RWPE1 (cell line): ENCODE data around the gene BRAT1.

Experiments used
- CTCF ChIA-PET: fragments of 350-600 bp; sonication (Branson Sonifier 250); formaldehyde crosslinking; extraction: SDS; loops from one replicate; lab custom pipeline; 2021; lab: Yijun Ruan, JAX
- POLR2A ChIA-PET: fragments of 400-600 bp; formaldehyde crosslinking; extraction: SDS; loops from one replicate; lab custom pipeline; 2020; ENCODE audit warnings: antibody characterized with exemption; ENCODE audit not compliant: low non-redundant PET; lab: Yijun Ruan, JAX
- DNase-seq: peaks from one replicate; pipeline ENCODE4 v3.0.0; 2012; ENCODE audit warnings: low spot score
- H3K27ac ChIP-seq: fragments of 450-650 bp; 2 replicates; pipeline ENCODE4 v1.5.1; 2017
- TF ChIP-seq, protein P1 (sequence below): fragments of 450-650 bp; conservative IDR thresholded peaks from 2 replicates; pipeline ENCODE4 v1.5.1; 2017; ENCODE audit warnings: low read depth, mild to moderate bottlenecking

BRAT1 gene

DNA sequence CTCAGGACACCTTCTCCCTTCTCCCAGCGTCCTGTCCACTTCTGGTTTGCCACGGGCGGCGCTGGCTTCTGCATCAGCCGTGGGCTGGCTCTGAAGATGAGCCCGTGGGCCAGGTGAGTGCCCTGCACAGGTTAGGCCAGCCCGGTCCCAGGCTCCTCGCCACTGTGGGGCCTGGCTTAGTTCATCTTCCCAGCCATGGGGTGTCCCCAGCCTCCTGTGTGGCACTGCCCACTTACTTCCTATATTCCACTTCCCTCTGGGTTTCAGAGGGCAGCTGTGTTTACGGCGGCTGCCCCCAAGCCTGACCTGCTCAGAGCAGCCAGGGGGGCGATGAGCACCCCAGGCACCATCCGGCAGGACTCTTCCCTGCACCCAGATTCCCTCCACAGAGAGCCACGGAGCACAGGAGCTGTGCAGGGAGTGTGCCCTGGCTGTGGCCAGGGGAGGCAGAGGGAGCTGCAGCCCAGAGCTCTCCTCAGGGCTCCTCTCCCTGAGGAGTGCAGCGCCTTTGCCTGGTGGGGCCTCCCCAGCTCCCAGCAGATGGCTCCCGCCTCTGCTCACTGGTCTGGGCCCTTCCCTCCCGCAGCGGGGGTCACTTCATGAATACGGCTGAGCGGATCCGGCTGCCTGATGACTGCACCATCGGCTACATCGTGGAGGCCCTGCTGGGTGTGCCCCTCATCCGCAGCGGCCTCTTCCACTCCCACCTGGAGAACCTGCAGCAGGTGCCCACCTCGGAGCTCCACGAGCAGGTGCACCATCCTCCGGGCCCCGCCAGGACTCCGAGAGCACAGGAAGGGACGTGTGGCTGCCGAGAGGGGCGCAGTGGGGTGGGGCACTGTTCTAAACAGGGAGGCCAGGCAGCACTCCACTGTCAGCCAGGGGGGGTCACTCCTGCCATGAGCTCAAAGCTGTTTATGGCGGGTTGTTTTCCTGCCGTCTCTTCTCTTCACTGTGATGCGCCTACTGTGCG, 29.4 kb downstream of the BRAT1 start:
- TF ChIP-seq, protein P1, sequence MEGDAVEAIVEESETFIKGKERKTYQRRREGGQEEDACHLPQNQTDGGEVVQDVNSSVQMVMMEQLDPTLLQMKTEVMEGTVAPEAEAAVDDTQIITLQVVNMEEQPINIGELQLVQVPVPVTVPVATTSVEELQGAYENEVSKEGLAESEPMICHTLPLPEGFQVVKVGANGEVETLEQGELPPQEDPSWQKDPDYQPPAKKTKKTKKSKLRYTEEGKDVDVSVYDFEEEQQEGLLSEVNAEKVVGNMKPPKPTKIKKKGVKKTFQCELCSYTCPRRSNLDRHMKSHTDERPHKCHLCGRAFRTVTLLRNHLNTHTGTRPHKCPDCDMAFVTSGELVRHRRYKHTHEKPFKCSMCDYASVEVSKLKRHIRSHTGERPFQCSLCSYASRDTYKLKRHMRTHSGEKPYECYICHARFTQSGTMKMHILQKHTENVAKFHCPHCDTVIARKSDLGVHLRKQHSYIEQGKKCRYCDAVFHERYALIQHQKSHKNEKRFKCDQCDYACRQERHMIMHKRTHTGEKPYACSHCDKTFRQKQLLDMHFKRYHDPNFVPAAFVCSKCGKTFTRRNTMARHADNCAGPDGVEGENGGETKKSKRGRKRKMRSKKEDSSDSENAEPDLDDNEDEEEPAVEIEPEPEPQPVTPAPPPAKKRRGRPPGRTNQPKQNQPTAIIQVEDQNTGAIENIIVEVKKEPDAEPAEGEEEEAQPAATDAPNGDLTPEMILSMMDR = no peak
- peak overlapping the region; percentile 100 for H3K27ac ChIP-seq
- no peak for DNase-seq
- POLR2A ChIA-PET = no interaction called here
- CTCF ChIA-PET = interaction anchor here (0.6 kb wide), 1 partner anchor 14 kb away, joined by 3 read pairs; no protein-coding TSS in a partner anchor

DNA sequence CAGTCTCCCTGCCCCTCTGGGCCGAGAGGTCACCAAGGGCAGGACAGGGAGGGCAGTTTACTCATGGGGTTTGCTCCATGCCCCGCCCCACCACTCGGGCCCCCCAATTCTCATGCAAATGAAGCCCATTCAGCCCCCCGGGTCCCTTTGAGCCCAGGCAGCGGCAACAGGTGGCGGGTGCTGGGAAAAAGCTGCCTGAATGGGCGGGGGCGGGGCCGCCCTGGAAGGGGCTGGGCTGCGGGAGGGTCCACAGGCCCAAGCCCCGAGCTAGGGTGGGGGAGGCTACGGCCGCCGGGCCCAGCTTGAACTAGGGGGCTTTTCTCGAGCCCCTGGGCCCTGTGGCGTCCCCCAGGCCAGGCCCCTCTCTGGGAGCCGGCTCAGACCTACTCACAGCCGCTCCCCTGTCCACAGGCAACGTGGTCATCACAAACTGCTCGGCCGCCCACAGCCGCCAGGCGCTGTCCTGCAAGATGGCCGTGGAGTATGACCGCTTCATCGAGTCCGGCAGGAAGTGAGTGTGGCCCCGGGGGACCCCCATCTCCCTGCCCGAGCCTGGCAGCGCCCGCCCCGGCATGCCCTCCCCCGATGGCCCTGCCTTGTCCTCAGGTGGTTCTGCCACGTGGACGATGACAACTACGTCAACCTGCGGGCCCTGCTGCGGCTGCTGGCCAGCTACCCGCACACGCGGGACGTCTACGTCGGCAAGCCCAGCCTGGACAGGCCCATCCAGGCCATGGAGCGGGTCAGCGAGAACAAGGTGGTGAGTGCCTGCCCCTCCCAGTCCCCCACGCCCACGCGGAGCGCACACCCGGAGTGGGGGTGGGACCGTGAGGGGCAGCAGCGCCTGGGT, 30.3 kb downstream of the BRAT1 start:
- CTCF ChIA-PET = interaction anchor here (0.7 kb wide), 1 partner anchor 919 kb away, joined by 3 read pairs; no protein-coding TSS in a partner anchor

DNA sequence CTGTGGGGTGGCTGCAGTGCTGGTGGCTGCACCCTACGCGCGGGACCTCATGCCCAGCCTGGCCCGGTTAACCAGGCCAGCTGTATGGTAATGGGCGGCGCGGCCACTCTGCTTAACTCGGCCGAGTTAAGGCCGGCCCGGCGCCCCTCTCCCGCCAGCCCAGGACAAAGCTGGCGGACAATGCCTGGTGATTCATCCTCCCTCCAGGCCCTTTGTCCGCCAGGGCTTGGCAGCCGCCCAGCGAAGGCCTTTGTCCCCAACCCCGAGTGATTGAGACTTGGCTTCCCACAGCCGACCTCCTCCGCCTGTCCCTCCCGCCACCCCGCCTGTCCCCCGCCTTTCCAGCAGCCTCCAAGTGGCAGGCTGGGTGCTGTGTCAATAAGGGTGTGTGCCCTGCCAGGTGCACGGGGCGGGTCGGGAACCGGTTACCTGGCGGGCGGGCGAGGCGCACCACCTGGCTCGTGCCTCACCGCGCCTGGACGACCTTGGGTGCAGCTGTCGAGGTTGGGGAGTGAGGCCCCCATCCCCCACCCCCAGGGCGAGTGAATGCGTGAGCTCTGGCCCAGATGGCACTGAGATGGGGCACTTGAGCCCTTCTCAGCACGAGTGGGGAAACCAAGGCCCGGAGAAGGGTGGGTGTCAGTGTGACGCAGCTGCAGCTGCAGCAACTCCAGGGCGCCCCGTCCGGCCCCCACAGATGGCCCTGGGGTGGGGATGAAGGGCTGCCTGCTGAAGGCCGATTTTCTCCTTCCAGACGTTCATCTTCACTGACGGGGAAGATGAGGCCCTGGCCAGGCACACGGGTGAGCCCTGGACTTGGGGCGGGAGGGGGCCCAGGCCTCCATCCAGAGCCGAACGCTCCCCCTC, 31.1 kb downstream of the BRAT1 start:
- ChIA-PET POLR2A (no interaction called here), CTCF (interaction anchor here (0.7 to 0.8 kb wide), 2 partner anchors 32 to 918 kb away, joined by 3 read pairs; partner anchors contain the start of gene BRAT1)
- peak overlapping the region; percentile 100 for H3K27ac ChIP-seq
- peak; percentile 66 for DNase-seq
- TF ChIP-seq, protein P1 = no peak

More for the DNA sequence above, 30.3 kb downstream of the BRAT1 start:
- TF ChIP-seq, protein P1 = no peak
- POLR2A ChIA-PET = no interaction called here
- H3K27ac ChIP-seq = peak overlapping the region; percentile 100
- no peak for DNase-seq

DNA sequence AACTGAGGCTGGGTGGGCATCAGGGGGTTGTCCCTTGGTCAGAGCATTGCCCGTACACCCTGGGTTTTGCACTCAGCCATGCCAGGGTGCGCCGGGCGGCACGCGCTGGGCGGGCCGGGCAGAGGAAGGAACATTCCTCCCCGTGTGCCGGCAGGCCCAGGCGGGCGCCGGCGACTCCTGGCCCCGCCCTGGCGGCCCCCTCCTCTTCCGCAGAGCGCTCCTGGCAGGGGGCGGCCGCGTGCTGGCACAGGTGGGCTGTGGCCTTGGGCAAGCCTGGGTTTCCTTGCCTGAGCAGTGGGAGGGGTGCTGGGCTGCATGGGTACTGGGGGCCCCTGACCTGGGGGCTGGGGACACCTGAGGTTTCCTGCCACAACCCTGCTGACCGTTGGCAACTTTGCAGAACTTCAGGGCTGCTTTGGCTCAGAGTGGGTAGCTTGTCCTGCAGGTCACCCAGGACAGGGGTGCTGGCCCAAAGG, 31.8 kb downstream of the BRAT1 start:
- ChIA-PET POLR2A (no interaction called here), CTCF (interaction anchor here (0.6 to 0.8 kb wide), 2 partner anchors 32 to 43 kb away, joined by 3 to 6 read pairs; partner anchors contain the start of gene BRAT1)
- TF ChIP-seq, protein P1 = no peak
- peak; percentile 82 for DNase-seq
- peak overlapping the region; percentile 100 for H3K27ac ChIP-seq

DNA sequence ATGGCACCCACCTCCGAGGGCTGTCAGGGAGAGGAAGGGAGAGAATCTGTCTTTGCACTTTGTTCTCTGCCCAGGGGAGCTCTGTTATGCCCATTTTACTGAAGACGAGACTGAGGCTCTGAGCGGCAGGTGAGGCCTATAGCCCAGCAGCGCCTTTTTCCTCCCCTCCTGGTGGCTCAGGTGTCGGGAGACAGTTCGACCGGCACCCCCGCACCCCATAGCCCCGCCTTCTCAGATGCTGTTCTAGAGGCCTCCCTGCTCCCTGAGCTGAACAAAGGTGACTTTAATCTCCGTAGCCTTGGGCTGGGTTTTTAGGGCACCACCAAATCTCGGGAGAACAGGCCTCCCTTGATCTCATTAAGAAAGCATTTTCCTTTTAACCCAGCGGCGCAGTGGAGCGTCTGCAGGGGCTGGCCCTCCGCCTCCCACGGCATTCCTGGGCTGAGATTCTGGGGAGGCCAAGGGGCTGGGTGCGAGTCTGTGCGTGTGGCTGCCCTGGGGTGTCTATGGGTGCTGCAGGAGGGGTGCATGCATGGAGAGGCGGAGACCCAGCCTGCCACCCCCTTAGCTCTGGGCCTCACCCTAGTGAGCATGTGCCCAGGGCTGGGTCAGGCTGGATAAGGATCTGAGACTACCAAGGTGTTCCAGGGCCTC, 32.4 kb downstream of the BRAT1 start:
- CTCF ChIA-PET = interaction anchor here (0.6 to 0.8 kb wide), 2 partner anchors 33 to 43 kb away, joined by 3 to 6 read pairs; partner anchors contain the start of gene BRAT1
- peak overlapping the region; percentile 100 for H3K27ac ChIP-seq
- peak; percentile 89 for DNase-seq
- TF ChIP-seq, protein P1 = no peak
- POLR2A ChIA-PET = no interaction called here
